Retinal pigment epithelial cell (primary cell): Measurements from ENCODE around the gene RABGEF1.
"Not testable (repeated sequence)": the region's sequence is repeated elsewhere in the genome, so short reads cannot be mapped to it uniquely, and the experiment has no call there.

Source experiments
- DNase-seq: peaks from one replicate; pipeline ENCODE4 v3.0.0-alpha.2; 2010; ENCODE audit warnings: low read depth
- H3K4me3 ChIP-seq: 2 replicates; pipeline ENCODE4 v1.5.1; 2011; ENCODE audit warnings: mild to moderate bottlenecking, low read length, control low read depth, moderate library complexity
- CTCF ChIP-seq: conservative IDR thresholded peaks from 2 replicates; pipeline ENCODE4 v1.5.1; 2011; ENCODE audit warnings: low read depth, low read length, control low read depth, inconsistent platforms

Gene RABGEF1

GRCh38 chr7:66756889-66757288, 16.4 kb downstream of the RABGEF1 start:
- no peak overlapping the region for H3K4me3 ChIP-seq
- DNase-seq: no peak
- TF ChIP-seq CTCF: no peak

- H3K4me3 ChIP-seq: no peak overlapping the region
- TF ChIP-seq CTCF: no peak
Observed at GRCh38 chr7:66757939-66758338, 17.4 kb downstream of the RABGEF1 start.

DNA sequence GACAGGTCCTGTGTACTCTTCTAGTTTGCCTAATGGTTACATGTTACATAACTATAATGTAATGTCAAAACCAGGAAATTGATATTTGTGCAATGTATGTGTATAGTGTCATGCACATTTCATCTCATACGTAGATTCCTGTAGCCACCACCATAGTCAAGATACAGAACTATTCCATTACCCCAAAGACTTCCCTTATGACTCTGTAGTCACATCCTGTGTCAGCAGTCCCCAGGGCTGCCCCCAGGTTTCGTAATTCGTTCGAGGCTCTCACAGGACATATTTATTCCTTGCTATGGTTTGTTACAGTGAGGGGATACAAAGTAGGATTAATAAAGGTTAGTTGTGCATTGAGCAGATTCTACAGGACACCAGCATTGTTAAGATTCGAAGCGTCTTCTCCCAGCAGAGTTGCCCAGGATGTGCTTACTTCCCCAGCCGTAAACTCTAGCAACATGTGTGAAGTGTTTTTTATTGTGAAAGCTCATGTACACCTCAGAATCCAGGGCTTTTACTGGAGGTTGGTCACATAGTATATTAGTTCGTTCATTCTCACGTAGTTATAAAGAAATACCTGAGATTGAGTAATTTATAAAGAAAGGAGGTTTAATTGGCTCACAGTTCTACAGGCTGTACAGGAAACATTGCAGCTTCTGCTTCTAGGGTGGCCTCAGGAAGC, 18.6 kb downstream of the RABGEF1 start:
- TF ChIP-seq CTCF: no peak
- no peak for DNase-seq
- no peak overlapping the region for H3K4me3 ChIP-seq

More at GRCh38 chr7:66757939-66758338, 17.4 kb downstream of the RABGEF1 start:
- no peak for DNase-seq

GRCh38 chr7:66763183-66763582, 22.6 kb downstream of the RABGEF1 start:
- H3K4me3 ChIP-seq, DNase-seq: not testable (repeated sequence)

- H3K4me3 ChIP-seq, DNase-seq: not testable (repeated sequence)
Observed at GRCh38 chr7:66763633-66764355, 23.3 kb downstream of the RABGEF1 start.

GRCh38 chr7:66764905-66765304, 24.4 kb downstream of the RABGEF1 start:
- DNase-seq, H3K4me3 ChIP-seq: not testable (repeated sequence)

DNA sequence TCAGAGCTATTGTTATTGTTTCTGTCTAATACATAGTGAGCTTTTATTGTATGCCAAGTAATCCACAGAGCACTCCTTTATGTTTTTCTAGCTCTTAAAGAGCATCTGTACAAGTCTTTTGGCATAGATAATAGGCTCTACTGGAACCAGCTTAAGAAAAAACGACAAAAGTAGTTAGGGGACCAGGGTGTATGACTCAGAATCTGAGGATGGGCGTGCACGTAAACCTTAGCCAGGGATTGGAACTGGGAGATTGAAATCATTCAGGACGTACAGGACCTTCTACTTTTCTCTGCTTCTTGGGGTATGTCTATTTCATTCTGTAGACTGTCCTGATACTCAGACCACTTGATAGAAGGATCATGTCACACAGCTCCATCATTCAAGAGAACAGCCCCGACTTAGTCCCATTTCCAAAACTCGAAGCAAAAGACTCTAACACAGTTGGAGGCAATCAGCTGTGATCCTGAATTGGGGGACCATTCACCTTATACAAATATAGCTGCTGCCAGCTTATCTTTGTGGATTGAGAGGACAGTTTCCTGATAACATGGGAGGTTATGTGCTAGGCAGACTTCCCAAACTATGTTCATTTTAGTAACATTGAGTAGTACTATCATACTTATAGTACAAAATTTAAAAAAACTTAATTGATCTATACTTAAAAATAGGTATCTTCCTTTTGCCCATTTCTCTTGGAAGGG, 24.9 kb downstream of the RABGEF1 start:
- not testable (repeated sequence) for H3K4me3 ChIP-seq, DNase-seq

- no peak for DNase-seq
- no peak for TF ChIP-seq CTCF
- no peak overlapping the region for H3K4me3 ChIP-seq
Observed at GRCh38 chr7:66766041-66766440, 25.5 kb downstream of the RABGEF1 start.

GRCh38 chr7:66767486-66767885, 27.0 kb downstream of the RABGEF1 start:
- H3K4me3 ChIP-seq, DNase-seq: not testable (repeated sequence)
